Left lung (tissue), 10 donors: ENCODE results near the gene CTNNB1. TPM values are rescaled to one million over a fixed set of nuclear protein-coding genes. Genes with fewer than 3 reads are reported as not detected.

Experiments used
- ATAC-seq: fragments of 200-7000 bp; cut with Tn5 transposase; one replicate; pipeline ENCODE4 v1.9.1; 2020; ENCODE audit warnings: moderate library complexity
- DNase-seq, 4 donors: peaks; one replicate each; pipeline ENCODE4 v3.0.0-alpha.2; 2013 to 2020
- H3K27ac ChIP-seq, 2 donors: fragments of 200-600 bp; sonication (generic) in 1 of 2; one replicate each; pipeline versions ENCODE4 v1.5.0 to v1.8.0; 2020 to 2021
- H3K27me3 ChIP-seq, 2 donors: fragments of 200-600 bp; sonication (generic) in 1 of 2; one replicate each; pipeline versions ENCODE4 v1.5.0 to v1.8.0; 2020 to 2021
- H3K36me3 ChIP-seq, 2 donors: fragments of 200-600 bp; sonication (generic) in 1 of 2; one replicate each; pipeline versions ENCODE4 v1.5.0 to v1.8.0; 2020 to 2021
- H3K4me1 ChIP-seq, 2 donors: fragments of 200-600 bp; one replicate each; pipeline ENCODE4 v1.8.0; 2021
- H3K4me3 ChIP-seq, 2 donors: fragments of 200-600 bp; sonication (generic) in 1 of 2; one replicate each; pipeline versions ENCODE4 v1.5.0 to v1.8.0; 2020 to 2021; ENCODE audit warnings: mild to moderate bottlenecking in 1 of 2
- H3K9me3 ChIP-seq, 2 donors: fragments of 200-600 bp; sonication (generic) in 1 of 2; one replicate each; pipeline versions ENCODE4 v1.5.0 to v1.8.0; 2020 to 2021
- intact Hi-C, 2 donors: fragments of 100-400 bp; cut with DNase I; formaldehyde crosslinking; loops; one replicate each; pipeline versions ENCODE4 v1.11.2 to v1.14.2; 2022
- polyA plus RNA-seq, 6 donors: library from polyadenylated mRNA; unstranded; fragments of 120-200 nt; gene quantifications; one replicate each; pipeline ENCODE4 v1.2.1, GENCODE V29; 2013; ENCODE audit not compliant: insufficient read length in 6 of 6
- total RNA-seq, 2 donors: library from RNA; stranded (reverse); fragmentation: NEBNext Ultra II Directional; extraction: Animal tissue kit (Norgen Biotek cat#: 25700); gene quantifications; one replicate each; pipeline ENCODE4 v1.2.1, GENCODE V29; 2021
- TF ChIP-seq, protein P1 (sequence below), 2 donors: fragments of 200-600 bp; sonication (generic) in 1 of 2; IDR thresholded peaks; one replicate each; pipeline versions ENCODE4 v1.5.0 to v1.8.0; 2021; ENCODE audit warnings: antibody characterized with exemption in 2 of 2
- donor health status: DM: no; HTN: yes; CAD: no.
- donor health status: DM: no; HTN: no; CAD: no.

CTNNB1 gene
- total and polyA plus RNA-seq, 8 donors: 289 to 492 (median 448) TPM

DNA sequence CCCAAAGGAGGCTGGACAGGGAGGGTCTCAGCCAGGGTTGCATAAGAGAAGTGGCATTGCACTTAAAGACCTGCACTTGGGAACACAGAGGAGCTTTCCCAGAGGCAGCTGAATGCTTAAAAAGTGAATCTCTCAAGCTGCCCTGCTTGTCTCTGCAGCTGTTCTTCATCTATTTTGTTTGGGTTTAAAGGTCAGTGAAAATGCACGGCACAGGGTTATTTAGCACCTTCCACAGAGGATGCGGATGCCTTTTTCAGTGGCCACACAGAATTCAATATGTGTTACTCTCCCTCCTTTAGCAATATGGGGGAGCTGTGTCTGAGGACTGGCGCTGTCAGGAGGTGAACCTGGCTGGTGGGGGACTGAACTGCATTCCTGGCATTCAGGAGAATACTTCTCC is 22.7 kb upstream of the CTNNB1 start:
- DNase-seq (no peak), ATAC-seq (no peak)
- no peaks in the 10 kb centered on the region for H3K27me3 ChIP-seq
- intact Hi-C loops: no loop called here
- H3K9me3 ChIP-seq: no peaks in the 10 kb centered on the region
- H3K36me3 ChIP-seq: no peaks in the 10 kb centered on the region
- H3K27ac ChIP-seq: no peak overlapping the region
- H3K4me3 ChIP-seq: no peak overlapping the region
- no peaks in the 10 kb centered on the region for H3K4me1 ChIP-seq
- TF ChIP-seq, protein P1, sequence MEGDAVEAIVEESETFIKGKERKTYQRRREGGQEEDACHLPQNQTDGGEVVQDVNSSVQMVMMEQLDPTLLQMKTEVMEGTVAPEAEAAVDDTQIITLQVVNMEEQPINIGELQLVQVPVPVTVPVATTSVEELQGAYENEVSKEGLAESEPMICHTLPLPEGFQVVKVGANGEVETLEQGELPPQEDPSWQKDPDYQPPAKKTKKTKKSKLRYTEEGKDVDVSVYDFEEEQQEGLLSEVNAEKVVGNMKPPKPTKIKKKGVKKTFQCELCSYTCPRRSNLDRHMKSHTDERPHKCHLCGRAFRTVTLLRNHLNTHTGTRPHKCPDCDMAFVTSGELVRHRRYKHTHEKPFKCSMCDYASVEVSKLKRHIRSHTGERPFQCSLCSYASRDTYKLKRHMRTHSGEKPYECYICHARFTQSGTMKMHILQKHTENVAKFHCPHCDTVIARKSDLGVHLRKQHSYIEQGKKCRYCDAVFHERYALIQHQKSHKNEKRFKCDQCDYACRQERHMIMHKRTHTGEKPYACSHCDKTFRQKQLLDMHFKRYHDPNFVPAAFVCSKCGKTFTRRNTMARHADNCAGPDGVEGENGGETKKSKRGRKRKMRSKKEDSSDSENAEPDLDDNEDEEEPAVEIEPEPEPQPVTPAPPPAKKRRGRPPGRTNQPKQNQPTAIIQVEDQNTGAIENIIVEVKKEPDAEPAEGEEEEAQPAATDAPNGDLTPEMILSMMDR (IDR thresholded peaks at IDR 0.05): no peak

DNA sequence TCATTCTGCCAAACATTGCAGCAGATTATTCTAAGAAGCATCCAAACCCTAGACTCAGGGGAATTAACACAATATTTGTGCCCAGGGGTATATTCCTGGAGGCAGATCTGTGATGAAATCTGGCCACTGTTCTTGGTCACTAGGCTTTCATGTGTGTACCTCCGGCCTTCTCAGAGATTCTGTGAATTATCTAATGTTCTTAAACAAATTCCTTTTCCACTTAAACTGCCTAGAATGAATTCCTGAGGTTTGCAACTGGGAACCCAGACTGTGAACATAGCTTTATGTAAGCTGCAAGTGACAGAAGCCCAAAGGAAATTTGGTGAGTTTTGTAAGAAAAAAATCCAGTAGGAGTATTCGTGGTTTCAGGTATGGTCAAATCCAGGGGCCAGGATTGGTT is 20.7 kb upstream of the CTNNB1 start:
- no peak overlapping the region for H3K4me3 ChIP-seq
- intact Hi-C loops: no loop called here
- H3K9me3 ChIP-seq: no peaks in the 10 kb centered on the region

DNA sequence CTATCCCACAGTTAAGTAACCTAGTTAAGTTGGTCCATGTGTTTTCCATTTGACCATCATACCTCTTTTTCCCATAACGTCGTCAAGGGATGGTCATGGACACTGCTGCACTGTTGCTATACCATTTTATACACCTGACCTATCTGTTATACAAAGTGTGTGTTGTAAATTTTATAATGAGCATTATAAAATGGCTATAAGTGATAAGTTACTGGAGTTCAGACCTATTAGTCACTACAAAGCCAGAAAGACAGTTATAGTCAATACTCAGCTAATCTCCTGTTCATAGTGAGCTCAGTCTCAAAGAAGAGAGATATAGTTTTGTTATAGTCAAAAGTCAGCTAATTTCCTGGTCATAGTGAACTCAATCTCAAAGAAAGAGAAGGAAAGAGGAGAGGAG is 18.9 kb upstream of the CTNNB1 start:
- Histone ChIP-seq H3K4me3 (no peak overlapping the region), H3K36me3 (no peaks in the 10 kb centered on the region), H3K9me3 (no peaks in the 10 kb centered on the region), H3K27ac (no peak overlapping the region), H3K4me1 (no peaks in the 10 kb centered on the region), H3K27me3 (no peaks in the 10 kb centered on the region)
- intact Hi-C loops: no loop called here
- ATAC-seq: no peak
- no peak for DNase-seq
- TF ChIP-seq, protein P1 (IDR thresholded peaks at IDR 0.05): no peak

More for the DNA sequence above, 20.7 kb upstream of the CTNNB1 start:
- no peaks in the 10 kb centered on the region for H3K27me3 ChIP-seq
- H3K27ac ChIP-seq: no peak overlapping the region
- TF ChIP-seq, protein P1 (IDR thresholded peaks at IDR 0.05): no peak
- H3K4me1 ChIP-seq: no peaks in the 10 kb centered on the region
- DNase-seq (no peak), ATAC-seq (no peak)
- no peaks in the 10 kb centered on the region for H3K36me3 ChIP-seq

DNA sequence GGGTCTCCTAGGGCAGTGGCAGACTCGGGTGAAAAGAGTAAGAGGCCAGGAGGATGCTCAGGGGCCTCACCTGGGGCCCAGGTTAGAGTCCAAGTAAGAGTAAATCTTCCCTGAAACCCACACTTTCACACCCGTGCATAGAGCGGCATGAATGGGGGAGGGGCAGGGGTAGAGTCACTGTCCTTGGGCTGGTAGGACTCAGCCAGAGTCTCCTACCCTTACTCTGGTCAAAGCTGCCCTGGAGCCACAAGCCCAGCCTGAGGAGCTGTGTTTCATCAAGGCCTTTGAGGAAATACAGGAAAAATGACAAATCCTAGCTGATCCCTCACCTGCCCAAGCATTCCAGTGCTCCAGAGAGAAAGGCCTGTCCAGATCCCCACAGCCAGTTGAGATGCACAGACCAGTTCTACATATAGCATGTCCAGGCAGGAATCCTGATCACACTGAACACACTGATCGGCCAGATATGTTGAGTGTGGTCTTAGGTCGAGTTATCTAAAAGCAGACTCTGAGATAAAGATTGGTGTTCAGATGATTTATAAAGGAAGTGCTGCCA is 16.7 kb upstream of the CTNNB1 start:
- TF ChIP-seq, protein P1 (IDR thresholded peaks at IDR 0.05): no peak
- H3K9me3 ChIP-seq: no peaks in the 10 kb centered on the region
- no peak for DNase-seq

DNA sequence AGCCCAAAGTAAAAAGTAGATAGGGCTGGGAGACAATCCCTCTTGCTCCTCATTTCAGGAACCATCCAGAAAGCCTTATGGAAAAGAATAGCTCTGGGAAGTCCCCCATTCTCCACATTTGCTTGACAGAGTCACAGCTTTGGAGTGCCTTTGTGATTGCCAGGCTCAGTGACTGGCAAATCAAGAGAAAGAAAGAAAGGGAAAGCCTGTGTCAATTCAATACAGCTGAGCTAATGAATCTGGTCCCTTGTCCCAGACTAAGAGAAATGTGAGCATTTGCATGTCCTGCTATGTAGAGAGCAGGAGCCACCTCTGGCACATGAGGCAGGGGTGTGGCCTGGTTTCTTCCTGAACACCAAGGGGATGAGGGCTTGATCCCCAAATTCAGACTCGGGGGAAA is 14.9 kb upstream of the CTNNB1 start:
- ATAC-seq (no peak), DNase-seq (no peak)
- intact Hi-C loops: no loop called here

More for the DNA sequence above, 16.7 kb upstream of the CTNNB1 start:
- no peaks in the 10 kb centered on the region for H3K4me1 ChIP-seq
- H3K27ac ChIP-seq: no peak overlapping the region
- intact Hi-C loops: no loop called here
- H3K36me3 ChIP-seq: no peaks in the 10 kb centered on the region
- no peak overlapping the region for H3K4me3 ChIP-seq
- H3K27me3 ChIP-seq: no peaks in the 10 kb centered on the region
- ATAC-seq: no peak

More for the DNA sequence above, 14.9 kb upstream of the CTNNB1 start:
- Histone ChIP-seq H3K4me1 (no peaks in the 10 kb centered on the region), H3K27me3 (no peaks in the 10 kb centered on the region), H3K4me3 (no peak overlapping the region), H3K27ac (no peak overlapping the region), H3K9me3 (no peaks in the 10 kb centered on the region), H3K36me3 (no peaks in the 10 kb centered on the region)
- TF ChIP-seq, protein P1 (IDR thresholded peaks at IDR 0.05): no peak
